HCT116 (cell line): ENCODE results near the gene ZNF282.
"Not testable (repeated sequence)": the region's sequence is repeated elsewhere in the genome, so short reads cannot be mapped to it uniquely, and the experiment has no call there.

ENCODE experiments used
- CEBPB ChIP-seq: IDR thresholded peaks from 2 replicates; pipeline ENCODE4 v1.6.1; 2012; ENCODE audit warnings: low read depth
- EZH2 ChIP-seq: fragments of 200-600 bp; sonication (generic); IDR thresholded peaks from 2 replicates; pipeline ENCODE4 v1.6.1; 2017; ENCODE audit warnings: antibody characterized with exemption, mixed run types
- JUND ChIP-seq: IDR thresholded peaks from 2 replicates; pipeline ENCODE4 v1.6.1; 2012
- MAX ChIP-seq: IDR thresholded peaks from 2 replicates; pipeline ENCODE4 v1.6.1; 2012
- POLR2A ChIP-seq: IDR thresholded peaks from 2 replicates; pipeline ENCODE4 v1.7.0; 2011; ENCODE audit warnings: borderline replicate concordance; ENCODE audit not compliant: insufficient read depth, insufficient read length; ENCODE audit errors: extremely low read depth
- POLR2AphosphoS5 ChIP-seq: IDR thresholded peaks from 2 replicates; pipeline ENCODE4 v1.6.1; 2011; ENCODE audit warnings: mild to moderate bottlenecking, low read depth, low read length, moderate library complexity
- SIN3A ChIP-seq: IDR thresholded peaks from 2 replicates; pipeline ENCODE4 v1.6.1; 2012; ENCODE audit warnings: low read depth
- TCF7L2 ChIP-seq: IDR thresholded peaks from 2 replicates; pipeline ENCODE4 v1.7.0; 2011; ENCODE audit warnings: borderline replicate concordance, inconsistent platforms; ENCODE audit not compliant: insufficient read depth, insufficient read length; ENCODE audit errors: extremely low read depth
- YY1 ChIP-seq: IDR thresholded peaks from 2 replicates; pipeline ENCODE4 v1.6.1; 2011; ENCODE audit warnings: low read length, low read depth, moderate library complexity, mild to moderate bottlenecking; ENCODE audit not compliant: insufficient replicate concordance; ENCODE audit errors: extremely low read depth
- ZFX ChIP-seq: fragments of 450-650 bp; IDR thresholded peaks from 2 replicates; pipeline ENCODE4 v1.6.1; 2017
- TF ChIP-seq, protein P1 (sequence below), 3 experiments: fragments of 200-600 bp in 1 of 3; sonication (generic) in 1 of 3; IDR thresholded peaks in 2 of 3; conservative IDR thresholded peaks in 1 of 3; 2 replicates each; pipeline ENCODE4 v1.5.1; 2012 to 2017; ENCODE audit warnings: low read depth in 2 of 3, low read length in 2 of 3, antibody characterized with exemption in 1 of 3, borderline replicate concordance in 1 of 3, control low read depth in 1 of 3, mild to moderate bottlenecking in 1 of 3, mixed read lengths in 1 of 3, mixed run types in 1 of 3, moderate library complexity in 1 of 3; ENCODE audit not compliant: insufficient read depth in 1 of 3
- TF ChIP-seq, protein P2 (sequence below): IDR thresholded peaks from 2 replicates; pipeline ENCODE4 v1.6.1; 2012; ENCODE audit warnings: low read depth

GRCh38 chr7:149250151-149250550 is 54.8 kb downstream of the ZNF282 start:
- TF ChIP-seq POLR2AphosphoS5, SIN3A, JUND, MAX, EZH2, YY1, ZFX, CEBPB, POLR2A, TCF7L2: not testable (repeated sequence)
- TF ChIP-seq, protein P1, sequence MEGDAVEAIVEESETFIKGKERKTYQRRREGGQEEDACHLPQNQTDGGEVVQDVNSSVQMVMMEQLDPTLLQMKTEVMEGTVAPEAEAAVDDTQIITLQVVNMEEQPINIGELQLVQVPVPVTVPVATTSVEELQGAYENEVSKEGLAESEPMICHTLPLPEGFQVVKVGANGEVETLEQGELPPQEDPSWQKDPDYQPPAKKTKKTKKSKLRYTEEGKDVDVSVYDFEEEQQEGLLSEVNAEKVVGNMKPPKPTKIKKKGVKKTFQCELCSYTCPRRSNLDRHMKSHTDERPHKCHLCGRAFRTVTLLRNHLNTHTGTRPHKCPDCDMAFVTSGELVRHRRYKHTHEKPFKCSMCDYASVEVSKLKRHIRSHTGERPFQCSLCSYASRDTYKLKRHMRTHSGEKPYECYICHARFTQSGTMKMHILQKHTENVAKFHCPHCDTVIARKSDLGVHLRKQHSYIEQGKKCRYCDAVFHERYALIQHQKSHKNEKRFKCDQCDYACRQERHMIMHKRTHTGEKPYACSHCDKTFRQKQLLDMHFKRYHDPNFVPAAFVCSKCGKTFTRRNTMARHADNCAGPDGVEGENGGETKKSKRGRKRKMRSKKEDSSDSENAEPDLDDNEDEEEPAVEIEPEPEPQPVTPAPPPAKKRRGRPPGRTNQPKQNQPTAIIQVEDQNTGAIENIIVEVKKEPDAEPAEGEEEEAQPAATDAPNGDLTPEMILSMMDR (IDR thresholded peaks at IDR 0.05 in 2 of 3, conservative IDR thresholded peaks at IDR 0.05 in 1 of 3; ENCODE audit: borderline replicate concordance in 1 of 3, insufficient read depth in 1 of 3, low read depth in 2 of 3, low read length in 2 of 3), result not testable (repeated sequence)
- TF ChIP-seq, protein P2, sequence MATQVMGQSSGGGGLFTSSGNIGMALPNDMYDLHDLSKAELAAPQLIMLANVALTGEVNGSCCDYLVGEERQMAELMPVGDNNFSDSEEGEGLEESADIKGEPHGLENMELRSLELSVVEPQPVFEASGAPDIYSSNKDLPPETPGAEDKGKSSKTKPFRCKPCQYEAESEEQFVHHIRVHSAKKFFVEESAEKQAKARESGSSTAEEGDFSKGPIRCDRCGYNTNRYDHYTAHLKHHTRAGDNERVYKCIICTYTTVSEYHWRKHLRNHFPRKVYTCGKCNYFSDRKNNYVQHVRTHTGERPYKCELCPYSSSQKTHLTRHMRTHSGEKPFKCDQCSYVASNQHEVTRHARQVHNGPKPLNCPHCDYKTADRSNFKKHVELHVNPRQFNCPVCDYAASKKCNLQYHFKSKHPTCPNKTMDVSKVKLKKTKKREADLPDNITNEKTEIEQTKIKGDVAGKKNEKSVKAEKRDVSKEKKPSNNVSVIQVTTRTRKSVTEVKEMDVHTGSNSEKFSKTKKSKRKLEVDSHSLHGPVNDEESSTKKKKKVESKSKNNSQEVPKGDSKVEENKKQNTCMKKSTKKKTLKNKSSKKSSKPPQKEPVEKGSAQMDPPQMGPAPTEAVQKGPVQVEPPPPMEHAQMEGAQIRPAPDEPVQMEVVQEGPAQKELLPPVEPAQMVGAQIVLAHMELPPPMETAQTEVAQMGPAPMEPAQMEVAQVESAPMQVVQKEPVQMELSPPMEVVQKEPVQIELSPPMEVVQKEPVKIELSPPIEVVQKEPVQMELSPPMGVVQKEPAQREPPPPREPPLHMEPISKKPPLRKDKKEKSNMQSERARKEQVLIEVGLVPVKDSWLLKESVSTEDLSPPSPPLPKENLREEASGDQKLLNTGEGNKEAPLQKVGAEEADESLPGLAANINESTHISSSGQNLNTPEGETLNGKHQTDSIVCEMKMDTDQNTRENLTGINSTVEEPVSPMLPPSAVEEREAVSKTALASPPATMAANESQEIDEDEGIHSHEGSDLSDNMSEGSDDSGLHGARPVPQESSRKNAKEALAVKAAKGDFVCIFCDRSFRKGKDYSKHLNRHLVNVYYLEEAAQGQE, result not testable (repeated sequence)
